Measurements from ENCODE around the gene KCNN2. TPM values are rescaled to one million over a fixed set of nuclear protein-coding genes. Genes with fewer than 3 reads are reported as not detected.

The KCNN2 gene
- total and polyA plus RNA-seq, 2 donors (not counting 1 experiment from before 2014, with no cell fraction given) = 0.08 to 0.50 TPM

DNA sequence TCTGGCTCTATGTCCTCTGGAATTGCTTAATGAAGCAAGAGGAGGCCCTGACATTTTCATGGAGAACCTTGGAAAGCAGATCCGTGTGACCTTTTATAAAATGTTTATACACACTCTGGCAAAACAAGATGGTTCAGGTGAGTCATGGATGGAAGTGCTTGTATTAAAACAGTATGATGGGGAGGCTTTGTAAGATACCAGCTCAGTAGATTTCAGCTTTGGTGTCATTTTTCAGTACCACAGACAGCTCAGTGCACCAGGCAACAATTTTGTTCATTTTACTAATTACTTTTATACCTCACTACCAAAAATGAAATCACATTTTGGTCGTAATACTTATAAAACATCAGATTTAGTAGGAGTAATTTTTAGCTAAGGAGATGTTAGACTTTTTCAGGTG is 5.2 kb downstream of the KCNN2 start:
- no peaks in the 10 kb centered on the region for H3K79me2 ChIP-seq (ENCODE audit: control insufficient read depth, insufficient read depth, low read length)
- peak in 1 of 2 donors; percentile 36 for DNase-seq (ENCODE audit: low read depth in 2 of 2)
- H4K20me1 ChIP-seq (ENCODE audit: control insufficient read depth, extremely low read depth, insufficient read depth, low read length) = no peaks in the 10 kb centered on the region
- no peaks in the 10 kb centered on the region for H3K4me1 ChIP-seq (ENCODE audit: control insufficient read depth, extremely low read depth, insufficient read depth, low read length)
- H3K9me3 ChIP-seq (ENCODE audit: control insufficient read depth, insufficient read depth, low read depth, low read length) = no peaks in the 10 kb centered on the region
- H3K36me3 ChIP-seq (ENCODE audit: control insufficient read depth, insufficient read depth, low read length) = no peaks in the 10 kb centered on the region
- no peak overlapping the region for H3K27ac ChIP-seq (ENCODE audit: insufficient read depth, low read length)
- no peak overlapping the region for H2AFZ ChIP-seq (ENCODE audit: low read length)
- peaks cover 16% of the 10 kb centered on the region for H3K27me3 ChIP-seq (ENCODE audit: control insufficient read depth, insufficient read depth, low read length)
- no peak for TF ChIP-seq EZH2 (IDR thresholded peaks at IDR 0.05; ENCODE audit: low read length, missing control alignments)
- no peak for TF ChIP-seq CTCF (conservative IDR thresholded peaks at IDR 0.05 in 1 of 2, IDR thresholded peaks at IDR 0.05 in 1 of 2; ENCODE audit: low read depth in 1 of 2, low read length in 2 of 2)
- no peak overlapping the region for H3K9ac ChIP-seq (ENCODE audit: insufficient read depth, low read length)
- H3K4me2 ChIP-seq (ENCODE audit: extremely low read depth, insufficient read depth, low read length) = no peak overlapping the region
- H3K4me3 ChIP-seq (replicated peaks in 1 of 4; ENCODE audit: control extremely low read depth in 1 of 4, insufficient read depth in 1 of 4, low read depth in 3 of 4, low read length in 4 of 4) = no peak overlapping the region

GRCh38 chr5:114369680-114370417 is 8.0 kb downstream of the KCNN2 start:
- Histone ChIP-seq H3K4me3 (replicated peaks in 1 of 4; ENCODE audit: control extremely low read depth in 1 of 4, insufficient read depth in 1 of 4, low read depth in 3 of 4, low read length in 4 of 4) (no peak overlapping the region), H3K9ac (ENCODE audit: insufficient read depth, low read length) (no peak overlapping the region), H3K4me2 (ENCODE audit: extremely low read depth, insufficient read depth, low read length) (no peak overlapping the region), H3K9me3 (ENCODE audit: control insufficient read depth, insufficient read depth, low read depth, low read length) (no peaks in the 10 kb centered on the region), H2AFZ (ENCODE audit: low read length) (no peak overlapping the region), H3K4me1 (ENCODE audit: control insufficient read depth, extremely low read depth, insufficient read depth, low read length) (no peaks in the 10 kb centered on the region), H3K36me3 (ENCODE audit: control insufficient read depth, insufficient read depth, low read length) (no peaks in the 10 kb centered on the region), H3K27ac (ENCODE audit: insufficient read depth, low read length) (no peak overlapping the region), H4K20me1 (ENCODE audit: control insufficient read depth, extremely low read depth, insufficient read depth, low read length) (no peaks in the 10 kb centered on the region), H3K27me3 (ENCODE audit: control insufficient read depth, insufficient read depth, low read length) (no peaks in the 10 kb centered on the region), H3K79me2 (ENCODE audit: control insufficient read depth, insufficient read depth, low read length) (no peaks in the 10 kb centered on the region)
- no peak for TF ChIP-seq CTCF (conservative IDR thresholded peaks at IDR 0.05 in 1 of 2, IDR thresholded peaks at IDR 0.05 in 1 of 2; ENCODE audit: low read depth in 1 of 2, low read length in 2 of 2)
- TF ChIP-seq EZH2 (IDR thresholded peaks at IDR 0.05; ENCODE audit: low read length, missing control alignments) = no peak
- DNase-seq (ENCODE audit: low read depth in 2 of 2) = no peak

DNA sequence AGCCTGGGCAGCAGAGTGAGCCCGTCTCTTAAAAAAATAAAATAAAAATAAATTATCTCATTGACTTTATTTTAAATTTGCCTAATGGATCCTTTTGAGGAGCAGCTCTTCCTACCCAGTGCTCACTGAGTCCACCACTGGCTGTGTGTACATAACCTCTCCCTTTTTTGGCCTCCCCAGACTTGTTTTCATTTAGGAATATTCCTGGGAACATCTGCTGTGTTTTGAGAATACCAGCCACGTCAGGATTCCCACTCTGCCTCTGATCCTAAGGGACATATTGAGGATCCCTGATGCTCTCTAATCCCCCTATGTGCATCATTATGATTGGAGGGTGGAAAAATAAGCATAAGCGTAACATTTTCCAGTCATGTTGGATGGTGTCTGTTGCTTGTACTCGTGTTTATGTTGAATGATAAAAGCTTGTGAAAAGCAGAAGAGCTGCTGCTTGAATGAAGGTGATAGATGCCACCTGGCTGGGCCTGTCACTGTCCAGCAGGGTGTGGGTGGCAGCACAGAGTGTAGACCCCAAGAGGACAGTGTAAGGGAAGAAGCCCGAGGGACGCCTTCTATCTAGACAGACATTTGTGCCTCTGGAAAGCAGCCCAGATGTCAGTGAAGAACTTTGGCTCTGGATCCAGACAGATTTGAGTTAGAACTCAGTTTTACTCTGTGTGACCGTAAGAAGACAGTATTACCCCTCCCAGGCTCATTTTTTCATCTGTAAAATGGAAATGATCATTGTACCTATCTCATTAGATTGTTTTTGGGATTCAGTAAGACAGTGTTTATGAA is 15.4 kb downstream of the KCNN2 start:
- no peaks in the 10 kb centered on the region for H3K27me3 ChIP-seq (ENCODE audit: control insufficient read depth, insufficient read depth, low read length)
- no peaks in the 10 kb centered on the region for H3K9me3 ChIP-seq (ENCODE audit: control insufficient read depth, insufficient read depth, low read depth, low read length)
- no peak for DNase-seq (ENCODE audit: low read depth in 2 of 2)
- no peak overlapping the region for H3K4me2 ChIP-seq (ENCODE audit: extremely low read depth, insufficient read depth, low read length)
- H3K27ac ChIP-seq (ENCODE audit: insufficient read depth, low read length) = no peak overlapping the region
- H2AFZ ChIP-seq (ENCODE audit: low read length) = no peak overlapping the region
- no peak overlapping the region for H3K4me3 ChIP-seq (replicated peaks in 1 of 4; ENCODE audit: control extremely low read depth in 1 of 4, insufficient read depth in 1 of 4, low read depth in 3 of 4, low read length in 4 of 4)
- no peaks in the 10 kb centered on the region for H4K20me1 ChIP-seq (ENCODE audit: control insufficient read depth, extremely low read depth, insufficient read depth, low read length)
- no peaks in the 10 kb centered on the region for H3K4me1 ChIP-seq (ENCODE audit: control insufficient read depth, extremely low read depth, insufficient read depth, low read length)
- no peak overlapping the region for H3K9ac ChIP-seq (ENCODE audit: insufficient read depth, low read length)
- H3K79me2 ChIP-seq (ENCODE audit: control insufficient read depth, insufficient read depth, low read length) = no peaks in the 10 kb centered on the region
- no peak for TF ChIP-seq EZH2 (IDR thresholded peaks at IDR 0.05; ENCODE audit: low read length, missing control alignments)
- H3K36me3 ChIP-seq (ENCODE audit: control insufficient read depth, insufficient read depth, low read length) = no peaks in the 10 kb centered on the region

Measured in fibroblast of lung (primary cell).